Endothelial cell of umbilical vein (primary cell): ENCODE data around the gene IL18. TPM values are rescaled to one million over a fixed set of nuclear protein-coding genes. Genes with fewer than 3 reads are reported as not detected.
"Not testable (repeated sequence)": the region's sequence is repeated elsewhere in the genome, so short reads cannot be mapped to it uniquely, and the experiment has no call there.

Source experiments
- BruUV-seq: library from RNA; stranded (reverse); fragments of 400-500 nt; replicated peaks from 2 replicates; lab custom pipeline; 2021; lab: Mats Ljungman, UMichigan
- CTCF ChIA-PET: fragments of 300-600, 350-600 bp; sonication (Branson Sonifier 250); formaldehyde crosslinking; loops from one replicate; lab custom pipeline; 2021; ENCODE audit warnings: antibody characterized with exemption, inconsistent platforms; lab: Charles Lee
- POLR2A ChIA-PET: fragments of 300-600, 350-600 bp; sonication (Branson Sonifier 250); formaldehyde crosslinking; loops from one replicate; lab custom pipeline; 2021; ENCODE audit warnings: antibody characterized with exemption, inconsistent platforms; lab: Charles Lee
- DNase-seq: peaks from one replicate; pipeline ENCODE4 v3.0.0-alpha.2; 2011; ENCODE audit warnings: low read depth, low spot score
- FAIRE-seq: peaks from 2 replicates; lab custom pipeline; 2011; peaks lifted over from hg19 to GRCh38; lab: Jason Lieb, UNC
- H2AFZ ChIP-seq: 2 replicates; pipeline ENCODE4 v1.6.0; 2012; ENCODE audit warnings: low read depth, low read length, control low read depth, inconsistent platforms
- H3K27ac ChIP-seq: 2 replicates; pipeline ENCODE4 v1.5.1; 2011; ENCODE audit warnings: low read depth, mild to moderate bottlenecking, control low read depth, low read length, moderate library complexity; ENCODE audit not compliant: insufficient read depth
- H3K27me3 ChIP-seq, 2 experiments: 2 replicates each; pipeline versions ENCODE4 v1.6.0 to v1.6.1; 2011; ENCODE audit warnings: low read length in 2 of 2, mixed read lengths in 1 of 2; ENCODE audit not compliant: control insufficient read depth in 2 of 2, insufficient read depth in 2 of 2
- H3K36me3 ChIP-seq, 2 experiments: 2 replicates in 1 of 2; 3 replicates in 1 of 2; pipeline ENCODE4 v1.5.1; 2011; ENCODE audit warnings: low read length in 2 of 2, mild to moderate bottlenecking in 1 of 2, moderate library complexity in 1 of 2; ENCODE audit not compliant: control insufficient read depth in 2 of 2, insufficient read depth in 2 of 2; ENCODE audit errors: extremely low read depth in 1 of 2
- H3K4me1 ChIP-seq: 3 replicates; pipeline ENCODE4 v1.5.1; 2011; ENCODE audit warnings: mild to moderate bottlenecking, low read length; ENCODE audit not compliant: control insufficient read depth, insufficient read depth; ENCODE audit errors: extremely low read depth
- H3K4me2 ChIP-seq: 2 replicates; pipeline ENCODE4 v1.6.1; 2011; ENCODE audit warnings: low read length, control low read depth, mixed read lengths; ENCODE audit not compliant: insufficient read depth
- H3K4me3 ChIP-seq, 3 experiments: fragments of 200-600 bp in 1 of 3; sonication (generic), shearing (Covaris generic) in 1 of 3; replicated peaks in 1 of 3; 2 replicates each; pipeline ENCODE4 v1.5.1; 2011 to 2016; ENCODE audit warnings: control low read depth in 3 of 3, low read length in 3 of 3, mild to moderate bottlenecking in 2 of 3, inconsistent platforms in 1 of 3, low read depth in 1 of 3, moderate library complexity in 1 of 3; ENCODE audit not compliant: insufficient read depth in 1 of 3
- H3K79me2 ChIP-seq: 2 replicates; pipeline ENCODE4 v1.6.0; 2012; ENCODE audit warnings: low read length, inconsistent platforms; ENCODE audit not compliant: control insufficient read depth, insufficient read depth
- H3K9ac ChIP-seq: replicated peaks from 2 replicates; pipeline ENCODE3; 2011; ENCODE audit warnings: low read length, control low read depth; ENCODE audit not compliant: insufficient read depth; ENCODE audit errors: extremely low read depth
- H3K9me1 ChIP-seq: replicated peaks from 3 replicates; pipeline ENCODE4 v1.6.0; 2011; ENCODE audit warnings: mild to moderate bottlenecking, low read length; ENCODE audit not compliant: control insufficient read depth, insufficient read depth; ENCODE audit errors: extremely low read depth
- H3K9me3 ChIP-seq: replicated peaks from 2 replicates; pipeline ENCODE4 v1.5.1; 2012; ENCODE audit warnings: low read length, inconsistent platforms; ENCODE audit not compliant: control insufficient read depth, insufficient read depth
- H4K20me1 ChIP-seq: replicated peaks from 2 replicates; pipeline ENCODE3; 2011; ENCODE audit warnings: mild to moderate bottlenecking, low read length; ENCODE audit not compliant: control insufficient read depth, insufficient read depth; ENCODE audit errors: extremely low read depth
- EZH2 ChIP-seq: IDR thresholded peaks from 2 replicates; pipeline ENCODE4 v1.6.1; 2012; ENCODE audit warnings: borderline replicate concordance, low read depth, mild to moderate bottlenecking, moderate library complexity, low read length, inconsistent platforms; ENCODE audit not compliant: severe bottlenecking
- FOS ChIP-seq: IDR thresholded peaks from 2 replicates; pipeline ENCODE4 v1.6.1; 2011; ENCODE audit warnings: mild to moderate bottlenecking, low read length, moderate library complexity, borderline replicate concordance; ENCODE audit not compliant: insufficient read depth
- GATA2 ChIP-seq: IDR thresholded peaks from 2 replicates; pipeline ENCODE4 v1.7.0; 2011; ENCODE audit warnings: low read depth, mild to moderate bottlenecking, moderate library complexity, mixed read lengths, low read length; ENCODE audit not compliant: insufficient read length, insufficient read depth
- JUN ChIP-seq: IDR thresholded peaks from 2 replicates; pipeline ENCODE4 v1.6.1; 2011; ENCODE audit warnings: borderline replicate concordance, low read depth; ENCODE audit not compliant: insufficient read length, insufficient read depth
- POLR2A ChIP-seq: IDR thresholded peaks from 2 replicates; pipeline ENCODE4 v1.6.1; 2012; ENCODE audit warnings: low read depth, mild to moderate bottlenecking, control low read depth, low read length
- POLR2AphosphoS5 ChIP-seq: IDR thresholded peaks from 2 replicates; pipeline ENCODE4 v1.6.1; 2012; ENCODE audit warnings: low read depth, mild to moderate bottlenecking, control low read depth, low read length, moderate library complexity; ENCODE audit not compliant: insufficient read depth
- dilution Hi-C: fragments of 300-500 bp; cut with MboI; formaldehyde crosslinking; loops from one replicate; pipeline ENCODE4 v1.15.0; 2019; ENCODE audit warnings: low sequenced_read_pairs; ENCODE audit not compliant: extremely low pct_ligation_motif_present
- intact Hi-C: fragments of 100-400 bp; cut with micrococcal nuclease; formaldehyde crosslinking; loops from one replicate; pipeline ENCODE4 v1.10.0; 2022
- polyA plus RNA-seq, 4 experiments: library from polyadenylated mRNA; depleted of rRNA in 3 of 4; stranded (reverse) in 3 of 4; unstranded in 1 of 4; fragments of >200 nt; gene quantifications; 2 replicates each; pipeline versions ENCODE4 v1.2.1 to v1.2.3, GENCODE V29; 2011 to 2012; ENCODE audit warnings: missing spikeins in 1 of 4
- total RNA-seq: library from RNA; stranded (reverse); gene quantifications from 2 replicates; pipeline ENCODE4 v1.2.3, GENCODE V29; 2021

IL18 gene
- total and polyA plus RNA-seq, 2 donors (not counting 3 experiments of a cell fraction or from before 2014, with no cell fraction given) = 0.73 to 1.5 TPM

GRCh38 chr11:112195951-112196351 is 32.1 kb upstream of the IL18 start:
- intact Hi-C loops = no loop called here
- POLR2A ChIA-PET = no interaction called here
- FAIRE-seq = no peak

GRCh38 chr11:112195113-112195512 is 31.2 kb upstream of the IL18 start:
- FAIRE-seq, H4K20me1 ChIP-seq, H2AFZ ChIP-seq, H3K36me3 ChIP-seq, CTCF ChIA-PET, H3K79me2 ChIP-seq, H3K27me3 ChIP-seq, H3K9me1 ChIP-seq, dilution Hi-C loops, H3K4me2 ChIP-seq, DNase-seq, H3K4me3 ChIP-seq, POLR2A ChIA-PET, H3K9ac ChIP-seq, H3K4me1 ChIP-seq, BruUV-seq, intact Hi-C loops, H3K9me3 ChIP-seq, H3K27ac ChIP-seq: not testable (repeated sequence)

More at GRCh38 chr11:112195951-112196351, 32.1 kb upstream of the IL18 start:
- Histone ChIP-seq H4K20me1 (no peaks in the 10 kb centered on the region), H2AFZ (no peak overlapping the region), H3K79me2 (no peaks in the 10 kb centered on the region), H3K27ac (no peak overlapping the region), H3K36me3 (no peaks in the 10 kb centered on the region), H3K9ac (no peak overlapping the region), H3K9me1 (no peaks in the 10 kb centered on the region), H3K27me3 (peaks cover 0 to 2% of the 10 kb centered on the region in 2 experiments), H3K4me3 (no peak overlapping the region), H3K4me2 (no peak overlapping the region), H3K9me3 (no peaks in the 10 kb centered on the region), H3K4me1 (no peaks in the 10 kb centered on the region)
- no peak for DNase-seq
- TF ChIP-seq EZH2 (no peak), POLR2AphosphoS5 (no peak), FOS (no peak), JUN (no peak), GATA2 (no peak), POLR2A (no peak)
- dilution Hi-C loops = no loop called here
- CTCF ChIA-PET = no interaction called here
- no TSS peak for BruUV-seq
